Measurements from ENCODE around the gene CLEC4C.

GRCh38 chr12:7784701-7785100, 37.5 kb upstream of the CLEC4C start:
- TF ChIP-seq MAFK (IDR thresholded peaks at IDR 0.05; ENCODE audit: low read depth, low read length): no peak
- TF ChIP-seq CTCF (conservative IDR thresholded peaks at IDR 0.05; ENCODE audit: low read depth, low read length): no peak
- no peak for TF ChIP-seq POLR2A (IDR thresholded peaks at IDR 0.05; ENCODE audit: low read depth, low read length)
- TF ChIP-seq RFX5 (IDR thresholded peaks at IDR 0.05; ENCODE audit: low read depth, low read length): no peak
- TF ChIP-seq USF2 (IDR thresholded peaks at IDR 0.05; ENCODE audit: low read depth, low read length): no peak
- no peak for TF ChIP-seq SMC3 (IDR thresholded peaks at IDR 0.05; ENCODE audit: low read depth, low read length)
- TF ChIP-seq CHD1 (IDR thresholded peaks at IDR 0.05; ENCODE audit: low read depth, low read length): no peak
- no peak for TF ChIP-seq ELK1 (IDR thresholded peaks at IDR 0.05; ENCODE audit: borderline replicate concordance, low read depth, low read length)
- TF ChIP-seq CEBPB (IDR thresholded peaks at IDR 0.05; ENCODE audit: low read depth, low read length): no peak

All from IMR-90 (cell line).